ENCODE measurements around the gene RHOXF2.
"Not testable (repeated sequence)": the region's sequence is repeated elsewhere in the genome, so short reads cannot be mapped to it uniquely, and the experiment has no call there.

The RHOXF2 gene

GRCh38 chrX:120196626-120197283, 38.3 kb downstream of the RHOXF2 start:
- DNase-seq (ENCODE audit: low read depth, low spot score), result not testable (repeated sequence)

- DNase-seq (ENCODE audit: low read depth, low spot score), result no peak
Measured at GRCh38 chrX:120200851-120201250, 42.4 kb downstream of the RHOXF2 start.

GRCh38 chrX:120205816-120206753, 47.7 kb downstream of the RHOXF2 start:
- no peak for DNase-seq (ENCODE audit: low read depth, low spot score)

- DNase-seq (ENCODE audit: low read depth, low spot score), result no peak
Measured at GRCh38 chrX:120207009-120207605, 48.7 kb downstream of the RHOXF2 start.

- peak; percentile 72 for DNase-seq (ENCODE audit: low read depth, low spot score)
Measured at GRCh38 chrX:120213438-120214265, 55.2 kb downstream of the RHOXF2 start.
